ENCODE measurements around the gene PRKCE.

PRKCE gene

DNA sequence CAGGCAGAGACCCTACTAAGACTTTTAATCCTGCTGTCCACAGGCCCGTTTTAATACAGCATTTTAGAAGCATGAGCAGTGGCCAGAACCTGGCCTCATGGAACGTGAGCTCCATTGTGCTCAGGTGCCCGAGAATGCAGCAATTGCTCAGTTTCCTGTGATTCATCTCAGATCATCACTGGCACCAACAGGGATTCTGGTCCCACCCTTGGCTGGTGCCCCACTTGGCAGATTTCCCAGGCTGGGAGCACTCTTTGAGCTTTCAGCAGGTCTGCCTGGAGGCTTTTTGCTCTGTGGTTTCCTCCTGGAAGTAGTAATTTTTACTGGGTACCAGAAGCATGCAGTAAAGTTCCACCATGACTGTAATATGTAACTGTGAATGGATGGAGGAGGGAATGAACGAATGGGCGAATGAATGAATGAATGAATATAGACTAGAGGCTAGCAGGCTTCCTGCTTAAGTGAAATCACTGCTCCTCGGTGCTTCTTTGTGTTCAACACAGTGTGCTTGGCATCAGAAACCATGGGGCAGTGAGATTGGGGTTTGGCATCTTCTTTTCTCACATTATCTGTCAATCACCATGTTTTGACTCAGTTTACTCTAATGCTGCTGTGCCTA, 312.9 kb downstream of the PRKCE start:
- peak overlapping the region; percentile 89 for H3K27ac ChIP-seq
- peak; percentile 96 for DNase-seq (ENCODE audit: low read depth, low spot score)

- H3K27ac ChIP-seq: no peak overlapping the region
- no peak for DNase-seq (ENCODE audit: low read depth, low spot score)
Measured at GRCh38 chr2:45964906-45965305, 313.4 kb downstream of the PRKCE start.

GRCh38 chr2:45965871-45966498, 314.5 kb downstream of the PRKCE start:
- H3K27ac ChIP-seq: no peak overlapping the region
- DNase-seq (ENCODE audit: low read depth, low spot score): no peak

- no peak for DNase-seq (ENCODE audit: low read depth, low spot score)
- no peak overlapping the region for H3K27ac ChIP-seq
Measured at GRCh38 chr2:45968946-45969584, 317.6 kb downstream of the PRKCE start.

DNA sequence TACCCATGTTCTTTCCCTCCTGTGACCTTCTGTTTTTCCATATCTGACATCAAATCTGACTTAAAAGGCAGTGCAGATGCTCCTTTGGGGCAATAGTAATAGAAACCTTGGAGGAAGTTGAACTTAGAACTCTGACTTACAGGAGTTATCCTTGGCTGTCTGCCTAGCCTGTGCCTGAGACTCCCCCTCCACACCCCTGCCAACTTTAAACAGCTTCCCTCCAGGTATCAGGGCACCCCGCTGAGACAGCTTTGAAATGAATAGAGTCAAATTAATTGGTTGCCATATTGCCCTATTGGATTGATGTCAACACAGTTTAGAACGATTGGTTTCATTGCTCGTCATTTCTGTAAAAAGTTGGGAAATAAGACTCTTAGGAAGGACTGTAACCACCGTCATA, 322.0 kb downstream of the PRKCE start:
- no peak overlapping the region for H3K27ac ChIP-seq
- DNase-seq (ENCODE audit: low read depth, low spot score): no peak

DNA sequence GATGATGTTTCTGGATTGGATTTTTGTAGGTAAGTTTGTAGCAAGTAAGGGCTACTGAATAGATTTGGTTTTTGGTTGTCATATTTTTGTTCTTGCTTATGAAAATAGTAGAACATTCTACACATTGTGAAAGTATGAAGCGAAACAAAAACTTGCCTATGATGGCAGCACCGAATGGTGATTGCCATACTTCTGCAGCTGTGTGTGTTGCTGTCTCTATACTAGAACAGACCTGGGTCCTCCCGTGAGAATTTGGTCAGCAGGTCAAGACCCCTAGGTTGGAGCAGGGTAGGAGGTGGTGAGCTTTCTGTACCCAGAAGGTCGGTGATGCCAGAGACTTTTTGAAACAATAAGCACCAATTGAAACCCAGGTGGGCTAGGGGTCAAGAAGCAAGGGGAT, 322.6 kb downstream of the PRKCE start:
- no peak for DNase-seq (ENCODE audit: low read depth, low spot score)
- H3K27ac ChIP-seq: no peak overlapping the region

DNA sequence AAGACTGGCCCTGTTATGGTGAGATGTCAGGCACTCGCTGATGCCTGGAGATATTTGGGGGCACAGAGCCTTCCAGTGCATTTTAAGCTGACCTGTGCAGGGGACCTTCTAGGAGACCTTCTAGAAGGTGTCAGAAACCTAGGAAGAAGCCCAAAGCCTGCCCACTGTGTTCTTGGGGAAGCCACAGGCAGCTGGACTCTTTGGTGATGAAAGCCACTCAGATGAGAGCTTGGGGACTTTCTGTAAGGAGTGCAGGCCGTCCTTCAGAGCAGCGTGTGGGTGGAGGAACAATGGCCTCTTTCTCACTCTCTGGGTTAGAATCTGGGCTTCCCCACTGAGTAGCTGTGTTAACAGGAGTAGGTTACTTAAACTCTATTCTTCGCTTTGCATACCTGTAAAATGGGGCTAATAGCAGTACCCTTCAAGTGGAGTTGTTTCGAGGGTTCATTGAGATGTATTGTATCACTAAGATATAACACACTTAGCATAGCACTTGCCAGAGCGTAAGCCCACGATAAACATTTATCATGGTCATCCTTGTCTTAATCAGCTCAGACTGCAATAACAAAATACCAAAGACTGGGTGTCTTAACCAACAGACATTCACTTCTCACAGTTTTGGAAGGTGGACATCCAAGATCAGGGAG, 323.4 kb downstream of the PRKCE start:
- DNase-seq (ENCODE audit: low read depth, low spot score): no peak
- no peak overlapping the region for H3K27ac ChIP-seq

DNA sequence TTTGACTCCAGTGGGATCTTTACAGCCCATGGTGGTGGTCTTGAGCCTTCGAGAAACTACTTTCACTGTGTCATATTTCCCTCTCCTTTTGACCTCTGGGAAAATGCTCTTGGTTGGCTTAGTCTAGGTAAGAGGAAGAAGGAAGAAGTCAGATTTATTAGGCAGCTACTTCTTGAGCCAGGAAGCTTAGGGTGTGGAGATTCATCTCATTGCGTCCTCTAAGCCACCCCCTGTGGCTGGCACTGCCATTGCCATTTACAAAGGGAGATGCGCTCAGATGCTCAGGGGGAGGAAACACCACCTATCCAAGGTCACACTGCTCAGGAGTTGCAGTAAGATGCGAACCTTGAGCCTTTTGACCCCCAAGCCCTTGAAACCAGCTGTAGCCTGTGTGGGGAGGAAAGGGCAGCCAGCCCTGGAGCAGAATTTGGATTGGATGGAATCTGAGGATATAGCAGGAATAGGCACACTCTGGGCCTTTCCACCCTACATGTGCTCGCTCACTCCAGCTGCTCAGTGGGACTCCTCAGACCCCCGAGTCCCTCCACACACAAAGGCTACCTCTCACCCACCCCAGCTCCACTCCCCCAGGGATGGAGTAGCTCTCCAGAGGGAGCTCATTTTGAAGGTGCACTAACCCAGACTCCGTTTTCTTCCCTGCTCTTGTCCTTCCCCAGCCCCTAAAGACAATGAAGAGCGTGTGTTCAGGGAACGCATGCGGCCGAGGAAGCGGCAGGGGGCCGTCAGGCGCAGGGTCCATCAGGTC, 324.5 kb downstream of the PRKCE start:
- H3K27ac ChIP-seq: no peak overlapping the region
- no peak for DNase-seq (ENCODE audit: low read depth, low spot score)

DNA sequence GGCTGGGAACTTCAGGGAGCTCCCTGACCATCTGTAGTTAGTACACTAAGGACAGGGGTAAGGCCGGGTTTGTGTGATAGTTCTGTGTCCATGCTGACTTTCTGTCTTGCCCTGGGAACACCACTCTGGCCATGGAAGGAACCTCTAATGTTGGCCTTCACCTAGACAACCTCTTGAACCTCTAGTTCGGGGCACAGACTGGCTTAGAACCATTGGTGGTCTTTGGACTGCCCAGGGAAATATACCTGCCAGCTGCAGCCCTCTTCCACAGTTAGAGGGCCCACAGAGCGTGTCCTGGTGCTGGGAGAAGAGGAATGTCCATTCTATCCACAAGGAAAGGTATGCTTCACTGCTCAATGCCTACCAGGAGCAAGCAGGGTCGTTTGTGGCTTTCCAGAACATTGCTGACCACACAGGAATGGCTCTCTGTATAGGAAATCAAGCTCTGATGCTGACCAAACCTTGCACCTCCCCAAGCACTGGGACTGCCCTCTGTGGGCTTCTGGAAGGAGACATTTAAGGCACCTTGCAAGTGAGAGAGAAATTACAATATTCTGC, 326.9 kb downstream of the PRKCE start:
- DNase-seq (ENCODE audit: low read depth, low spot score): no peak
- H3K27ac ChIP-seq: no peak overlapping the region

DNA sequence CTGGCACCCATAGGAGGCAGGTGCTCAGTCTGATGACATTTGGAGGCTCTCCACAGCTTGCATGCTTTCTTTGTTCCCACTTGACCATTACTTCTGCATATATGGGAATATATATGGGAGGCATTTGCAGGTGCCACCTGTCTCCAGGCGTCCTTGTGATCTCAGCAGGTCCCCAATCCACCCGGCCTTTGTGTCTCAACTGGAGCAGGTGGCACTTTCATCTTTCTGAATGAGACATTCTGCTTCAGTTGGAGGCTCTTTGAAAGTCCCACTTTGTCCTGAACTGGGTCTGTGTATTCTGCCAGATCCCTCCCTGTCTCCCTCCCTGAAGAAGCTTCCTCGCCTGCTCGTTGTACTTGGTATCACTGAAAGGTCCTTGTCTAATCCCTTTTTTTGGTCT, 327.6 kb downstream of the PRKCE start:
- H3K27ac ChIP-seq: no peak overlapping the region
- DNase-seq (ENCODE audit: low read depth, low spot score): no peak

GRCh38 chr2:45980161-45980865, 328.8 kb downstream of the PRKCE start:
- H3K27ac ChIP-seq: no peak overlapping the region
- no peak for DNase-seq (ENCODE audit: low read depth, low spot score)

- DNase-seq (ENCODE audit: low read depth, low spot score): no peak
- H3K27ac ChIP-seq: no peak overlapping the region
Measured at GRCh38 chr2:45981384-45981930, 330.0 kb downstream of the PRKCE start.

DNA sequence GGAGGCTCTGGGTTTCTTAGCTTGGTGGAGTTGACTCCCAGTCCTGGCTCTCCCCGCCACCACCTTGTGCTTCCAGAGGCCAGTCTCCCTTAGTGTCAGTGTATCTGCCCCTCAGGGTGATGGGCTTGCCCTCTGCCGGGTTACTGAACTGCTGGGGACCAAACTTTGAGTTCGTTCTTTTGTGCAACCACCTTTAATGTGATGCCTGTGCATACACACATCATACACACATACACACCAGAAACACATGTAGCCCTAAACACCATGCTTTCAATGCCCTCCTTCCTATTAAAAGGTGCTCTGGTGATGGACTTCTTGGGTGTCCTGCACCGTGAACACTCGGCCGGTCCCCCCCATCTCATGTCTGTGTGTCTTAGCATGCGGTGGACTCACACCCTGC, 330.6 kb downstream of the PRKCE start:
- DNase-seq (ENCODE audit: low read depth, low spot score): no peak
- H3K27ac ChIP-seq: no peak overlapping the region

GRCh38 chr2:45983213-45983612, 331.7 kb downstream of the PRKCE start:
- DNase-seq (ENCODE audit: low read depth, low spot score): no peak

DNA sequence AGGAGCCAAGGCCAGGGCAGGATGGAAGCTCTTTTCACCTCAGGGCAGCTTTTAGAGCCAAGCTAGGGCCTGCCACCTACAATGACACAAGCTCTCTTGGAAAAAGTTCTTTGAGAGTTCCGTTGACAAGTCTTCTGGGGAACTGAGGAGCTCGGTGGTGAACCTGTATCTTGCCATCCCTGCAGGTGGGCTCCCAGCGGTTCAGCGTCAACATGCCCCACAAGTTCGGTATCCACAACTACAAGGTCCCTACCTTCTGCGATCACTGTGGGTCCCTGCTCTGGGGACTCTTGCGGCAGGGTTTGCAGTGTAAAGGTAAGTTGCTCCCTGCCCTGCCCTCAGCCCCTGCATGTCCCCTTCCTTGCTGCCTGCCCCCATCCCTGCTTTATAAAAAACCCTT, 332.9 kb downstream of the PRKCE start:
- no peak overlapping the region for H3K27ac ChIP-seq
- DNase-seq (ENCODE audit: low read depth, low spot score): no peak

More at GRCh38 chr2:45983213-45983612, 331.7 kb downstream of the PRKCE start:
- H3K27ac ChIP-seq: no peak overlapping the region

DNA sequence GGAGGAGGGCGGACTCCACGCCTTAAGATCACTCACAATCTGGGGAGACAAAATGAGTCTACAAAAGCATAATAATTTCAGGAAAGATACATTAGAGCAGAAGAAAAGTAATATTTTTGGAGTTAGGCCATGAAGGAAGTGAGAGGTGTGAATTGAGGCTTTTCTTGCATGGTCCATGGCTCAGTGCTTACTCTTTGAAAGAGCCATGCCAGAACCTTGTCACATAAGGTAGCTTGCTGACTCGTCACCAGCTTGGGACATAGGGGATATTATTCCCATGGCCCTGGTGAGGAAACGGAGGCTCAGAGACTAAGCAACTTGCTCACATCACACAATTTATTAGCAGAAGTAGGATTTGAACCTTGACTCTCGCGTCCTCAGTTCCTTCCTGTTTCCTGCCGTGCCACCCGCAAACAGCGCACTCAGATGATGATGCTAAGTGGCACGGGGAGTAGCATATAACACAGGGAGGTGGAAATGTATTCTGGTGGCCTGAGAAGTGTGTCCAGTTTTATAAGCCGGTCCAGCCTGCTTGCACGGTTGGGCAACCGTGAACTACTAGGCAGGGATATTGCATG, 333.5 kb downstream of the PRKCE start:
- DNase-seq (ENCODE audit: low read depth, low spot score): no peak
- H3K27ac ChIP-seq: no peak overlapping the region

DNA sequence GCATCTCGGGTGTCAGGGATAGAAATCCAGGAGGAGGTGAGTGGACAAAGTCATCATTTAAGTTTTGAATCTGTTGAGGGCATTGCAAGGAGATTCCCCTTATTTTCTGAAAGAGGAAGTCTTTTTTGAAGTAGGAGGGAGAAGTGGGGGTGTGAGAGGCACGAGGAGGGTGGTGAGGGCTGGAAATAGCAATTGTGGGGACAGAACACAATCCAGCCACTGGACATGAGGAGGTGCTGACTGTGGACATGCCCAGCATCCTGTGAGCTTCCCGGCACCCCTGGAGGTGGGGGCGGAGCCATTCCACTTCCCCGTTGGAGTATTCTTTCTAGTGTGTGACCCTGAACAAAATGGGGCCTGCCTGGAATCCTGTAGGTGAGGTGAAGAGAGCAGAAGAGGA, 335.0 kb downstream of the PRKCE start:
- no peak for DNase-seq (ENCODE audit: low read depth, low spot score)
- H3K27ac ChIP-seq: no peak overlapping the region

GRCh38 chr2:45987856-45988255, 336.4 kb downstream of the PRKCE start:
- H3K27ac ChIP-seq: no peak overlapping the region
- no peak for DNase-seq (ENCODE audit: low read depth, low spot score)

DNA sequence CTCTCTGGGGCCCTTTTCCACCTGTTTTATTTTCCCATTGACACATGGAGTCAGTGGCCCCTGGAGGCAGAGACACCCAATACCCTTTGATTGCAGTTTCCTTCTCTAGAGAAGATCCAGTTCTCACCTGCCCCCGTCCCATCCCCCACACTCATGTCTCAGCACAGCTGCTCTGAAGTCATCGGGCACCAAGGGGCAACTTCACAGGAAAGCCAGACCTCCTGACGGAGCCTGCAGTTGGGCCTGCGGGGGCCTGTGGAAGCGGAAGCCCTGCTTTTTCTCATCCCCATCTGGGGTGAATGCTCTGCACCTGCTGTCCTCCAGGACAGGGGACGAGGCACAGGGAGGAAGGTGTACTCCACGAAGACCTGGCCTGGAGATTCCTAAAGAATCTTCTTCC, 337.4 kb downstream of the PRKCE start:
- no peak overlapping the region for H3K27ac ChIP-seq
- no peak for DNase-seq (ENCODE audit: low read depth, low spot score)
